Progenitor cell of endocrine pancreas (in vitro differentiated cells): ENCODE results near the gene CEACAM18. TPM values are rescaled to one million over a fixed set of nuclear protein-coding genes. Genes with fewer than 3 reads are reported as not detected.

ENCODE experiments used
- DNase-seq: peaks from one replicate; pipeline ENCODE4 v3.0.0; 2021; ENCODE audit warnings: low spot score; ENCODE audit not compliant: unreplicated experiment
- H3K27ac Mint-ChIP-seq: 2 replicates; pipeline ENCODE4 v1.8.0; 2021; ENCODE audit warnings: mild to moderate bottlenecking, moderate library complexity, mixed read lengths
- H3K27me3 Mint-ChIP-seq: 2 replicates; pipeline ENCODE4 v1.8.0; 2021; ENCODE audit warnings: mixed read lengths
- H3K36me3 Mint-ChIP-seq: 2 replicates; pipeline ENCODE4 v1.8.0; 2022; ENCODE audit warnings: mixed read lengths; ENCODE audit not compliant: insufficient read depth
- H3K4me1 Mint-ChIP-seq: 2 replicates; pipeline ENCODE4 v1.8.0; 2021; ENCODE audit warnings: low read depth, mixed read lengths
- H3K4me3 Mint-ChIP-seq: 2 replicates; pipeline ENCODE4 v1.8.0; 2021; ENCODE audit warnings: low read depth, mild to moderate bottlenecking, moderate library complexity, mixed read lengths
- H3K9me3 Mint-ChIP-seq: 2 replicates; pipeline ENCODE4 v1.8.0; 2021; ENCODE audit warnings: low read depth, mixed read lengths
- total RNA-seq: library from RNA; stranded (reverse); gene quantifications from 2 replicates; pipeline ENCODE4 v1.2.1, GENCODE V29; 2021
- TF ChIP-seq, protein P1 (sequence below): fragments of 200-600 bp; sonication (generic); IDR thresholded peaks from one replicate; pipeline ENCODE4 v1.5.0; 2021; ENCODE audit warnings: antibody characterized with exemption, mild to moderate bottlenecking; ENCODE audit not compliant: unreplicated experiment

CEACAM18 gene
- total RNA-seq, 1 donor from 2014 or later: not detected

DNA sequence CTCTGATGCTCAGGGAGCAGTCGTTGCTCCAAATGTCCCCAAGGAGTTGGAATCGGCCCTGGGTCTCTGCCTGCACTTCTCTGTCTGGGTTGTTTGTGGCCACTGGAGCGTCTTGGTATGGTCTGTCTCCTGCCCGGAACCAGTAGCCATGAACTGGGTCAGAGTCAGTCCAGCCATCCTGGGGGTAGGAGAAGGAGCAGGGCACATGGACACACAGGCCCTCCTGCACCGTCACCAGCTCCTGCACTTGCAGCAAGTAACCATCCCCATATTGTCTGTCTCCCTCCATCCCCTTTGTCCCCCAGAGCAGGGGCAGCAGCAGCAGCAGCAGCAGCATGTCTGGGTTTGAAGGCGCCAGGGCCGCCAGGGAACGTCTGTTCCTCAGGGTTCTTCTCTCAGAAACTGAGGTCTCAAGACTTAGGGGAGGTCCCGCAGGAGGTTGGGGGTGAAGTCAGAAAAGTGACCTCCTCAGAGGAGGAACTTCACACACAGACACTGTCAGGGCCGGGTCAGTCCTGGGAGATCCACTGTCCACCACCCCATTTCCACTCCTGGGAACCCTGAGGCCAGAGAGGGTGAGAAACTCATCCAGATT is 20.2 kb upstream of the CEACAM18 start, which contains the start of gene SIGLEC8:
Gene SIGLEC8 (minus strand): TSS at position 404 of the 595 bp plus-strand sequence. CDS start 67 bp downstream, at position 337.
- DNase-seq: no peak
- Mint-ChIP-seq H3K27me3 (peaks cover 22% of the 10 kb centered on the region), H3K9me3 (no peaks in the 10 kb centered on the region), H3K4me1 (no peaks in the 10 kb centered on the region), H3K27ac (no peak within 1 kb of the TSS), H3K4me3 (no peak within 1 kb of the TSS), H3K36me3 (no peaks in the 10 kb centered on the region)
- TF ChIP-seq, protein P1, sequence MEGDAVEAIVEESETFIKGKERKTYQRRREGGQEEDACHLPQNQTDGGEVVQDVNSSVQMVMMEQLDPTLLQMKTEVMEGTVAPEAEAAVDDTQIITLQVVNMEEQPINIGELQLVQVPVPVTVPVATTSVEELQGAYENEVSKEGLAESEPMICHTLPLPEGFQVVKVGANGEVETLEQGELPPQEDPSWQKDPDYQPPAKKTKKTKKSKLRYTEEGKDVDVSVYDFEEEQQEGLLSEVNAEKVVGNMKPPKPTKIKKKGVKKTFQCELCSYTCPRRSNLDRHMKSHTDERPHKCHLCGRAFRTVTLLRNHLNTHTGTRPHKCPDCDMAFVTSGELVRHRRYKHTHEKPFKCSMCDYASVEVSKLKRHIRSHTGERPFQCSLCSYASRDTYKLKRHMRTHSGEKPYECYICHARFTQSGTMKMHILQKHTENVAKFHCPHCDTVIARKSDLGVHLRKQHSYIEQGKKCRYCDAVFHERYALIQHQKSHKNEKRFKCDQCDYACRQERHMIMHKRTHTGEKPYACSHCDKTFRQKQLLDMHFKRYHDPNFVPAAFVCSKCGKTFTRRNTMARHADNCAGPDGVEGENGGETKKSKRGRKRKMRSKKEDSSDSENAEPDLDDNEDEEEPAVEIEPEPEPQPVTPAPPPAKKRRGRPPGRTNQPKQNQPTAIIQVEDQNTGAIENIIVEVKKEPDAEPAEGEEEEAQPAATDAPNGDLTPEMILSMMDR: no peak

DNA sequence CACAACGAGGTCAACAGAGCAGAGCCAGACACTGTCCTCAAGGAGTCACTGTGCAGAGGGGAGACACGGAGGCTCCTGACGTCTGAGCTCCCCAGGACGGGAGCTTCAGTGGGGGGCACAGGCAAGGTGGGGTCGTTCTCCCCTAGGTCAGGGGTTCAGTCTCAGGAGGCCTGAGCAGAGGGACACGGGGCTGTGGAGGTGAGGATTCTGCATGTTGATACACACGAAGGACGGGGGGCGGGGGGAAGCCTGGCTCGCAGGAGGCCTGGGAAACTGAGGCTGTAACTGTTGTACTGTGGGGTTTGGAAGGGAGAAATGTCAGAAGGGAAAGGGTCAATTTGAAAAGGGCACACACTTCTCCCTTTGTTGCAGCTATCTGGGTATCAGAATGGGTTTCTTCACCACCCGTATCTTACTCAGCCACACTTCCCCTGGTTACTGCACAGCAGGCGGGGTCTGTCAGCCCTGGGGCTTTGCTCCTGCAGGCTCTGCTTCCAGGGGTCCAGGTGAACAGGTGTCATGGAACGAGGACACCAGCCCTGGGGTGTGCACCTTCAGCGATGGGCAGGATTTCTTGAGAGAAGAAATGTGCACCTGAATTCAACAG is 19.3 kb upstream of the CEACAM18 start:
- Mint-ChIP-seq H3K36me3 (no peaks in the 10 kb centered on the region), H3K4me1 (no peaks in the 10 kb centered on the region), H3K4me3 (no peak overlapping the region), H3K27me3 (peaks cover 23% of the 10 kb centered on the region), H3K27ac (no peak overlapping the region), H3K9me3 (no peaks in the 10 kb centered on the region)
- DNase-seq: no peak
- TF ChIP-seq, protein P1: no peak

DNA sequence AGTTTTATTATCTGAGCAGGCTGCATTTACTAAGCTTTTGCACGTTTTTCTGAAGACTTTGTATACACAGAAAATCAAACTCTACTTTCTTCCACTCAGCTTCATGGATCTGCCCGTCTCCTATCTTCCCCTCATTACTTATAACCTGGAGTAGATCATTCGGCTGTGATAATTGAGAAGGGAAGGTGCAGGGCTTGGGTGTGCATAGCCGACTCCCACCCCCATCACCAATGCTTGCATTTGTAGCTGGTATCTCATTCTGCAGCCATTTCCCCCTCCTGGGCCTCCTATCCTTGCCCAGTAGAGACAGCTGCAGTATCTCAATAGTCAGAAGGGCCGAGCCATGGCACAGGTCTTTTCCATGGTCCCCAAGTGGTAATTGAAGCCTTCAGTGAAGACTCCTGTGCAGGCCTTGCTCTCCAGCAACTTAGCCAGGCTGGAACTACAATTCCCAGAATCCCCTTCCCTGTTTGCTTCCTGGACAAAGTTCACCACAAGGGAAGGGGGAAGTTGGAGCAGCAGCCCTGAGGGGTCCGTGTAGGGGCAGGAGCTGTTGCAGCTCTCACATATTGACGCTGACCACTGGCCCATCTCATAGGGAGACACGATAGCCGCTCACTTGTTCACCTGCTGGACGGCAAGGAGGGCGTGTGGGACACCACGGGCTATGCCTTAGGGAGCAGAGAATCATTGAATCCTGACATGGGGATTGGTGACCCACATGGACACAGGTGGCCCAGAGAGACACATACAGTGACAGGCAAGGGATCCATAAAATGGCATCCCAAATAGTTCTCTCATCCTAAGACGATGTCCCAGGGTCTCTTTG is 18.0 kb upstream of the CEACAM18 start:
- H3K9me3 Mint-ChIP-seq: no peaks in the 10 kb centered on the region
- no peaks in the 10 kb centered on the region for H3K4me1 Mint-ChIP-seq
- TF ChIP-seq, protein P1: no peak
- H3K27ac Mint-ChIP-seq: no peak overlapping the region
- DNase-seq: no peak
- no peaks in the 10 kb centered on the region for H3K36me3 Mint-ChIP-seq
- peak overlapping the region; percentile 69 for H3K4me3 Mint-ChIP-seq
- peaks cover 30% of the 10 kb centered on the region for H3K27me3 Mint-ChIP-seq

DNA sequence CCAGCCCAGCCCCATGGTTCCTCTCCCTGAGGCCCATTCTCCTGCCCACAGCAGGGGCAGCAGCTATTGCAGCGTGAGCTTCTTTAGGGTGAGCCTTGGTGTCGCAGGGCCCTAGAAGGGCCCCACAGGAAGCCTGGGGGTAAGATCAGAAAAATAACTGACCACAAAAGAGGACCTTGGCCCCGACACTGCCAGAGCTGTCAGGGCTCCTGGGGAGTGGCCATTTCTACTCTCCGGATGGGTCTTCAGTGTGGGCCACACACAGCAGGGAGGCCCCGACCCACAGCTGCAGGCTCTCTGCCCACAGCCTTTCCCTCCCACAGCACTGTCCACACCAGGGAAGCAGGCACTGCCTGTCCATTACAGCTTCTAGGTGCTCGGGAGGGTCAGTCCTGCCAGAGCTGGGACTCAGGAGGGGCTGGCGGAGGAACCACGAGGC is 16.6 kb upstream of the CEACAM18 start:
- Mint-ChIP-seq H3K27me3 (peaks cover 38% of the 10 kb centered on the region), H3K36me3 (no peaks in the 10 kb centered on the region), H3K9me3 (no peaks in the 10 kb centered on the region), H3K4me1 (no peaks in the 10 kb centered on the region), H3K4me3 (no peak overlapping the region), H3K27ac (no peak overlapping the region)
- TF ChIP-seq, protein P1: no peak
- no peak for DNase-seq

DNA sequence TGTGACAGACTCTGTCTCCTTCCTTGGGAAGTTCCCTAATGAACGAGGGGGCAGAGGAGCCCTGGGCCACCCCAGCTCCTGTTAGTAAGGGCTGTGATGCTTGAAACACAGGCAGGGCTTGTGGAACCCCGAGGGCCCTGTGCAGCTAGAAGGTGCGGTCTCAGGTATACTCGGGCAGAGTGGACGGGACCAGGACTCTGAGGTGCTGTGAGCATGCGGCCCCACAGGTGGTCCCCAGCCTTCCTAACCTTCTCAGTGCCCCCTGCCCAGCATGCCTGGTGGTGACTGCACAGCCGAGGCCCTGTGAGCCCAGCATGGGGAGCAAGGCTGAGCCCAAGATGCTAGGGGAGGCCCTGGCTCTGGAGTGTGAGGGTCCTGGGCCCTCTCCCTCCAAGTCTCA is 16.1 kb upstream of the CEACAM18 start:
- no peaks in the 10 kb centered on the region for H3K4me1 Mint-ChIP-seq
- no peak overlapping the region for H3K27ac Mint-ChIP-seq
- no peaks in the 10 kb centered on the region for H3K9me3 Mint-ChIP-seq
- TF ChIP-seq, protein P1: no peak
- H3K27me3 Mint-ChIP-seq: peaks cover 42% of the 10 kb centered on the region
- H3K36me3 Mint-ChIP-seq: no peaks in the 10 kb centered on the region
- H3K4me3 Mint-ChIP-seq: no peak overlapping the region
- DNase-seq: no peak
